ENCODE measurements around the gene SORCS1.

SORCS1 gene

DNA sequence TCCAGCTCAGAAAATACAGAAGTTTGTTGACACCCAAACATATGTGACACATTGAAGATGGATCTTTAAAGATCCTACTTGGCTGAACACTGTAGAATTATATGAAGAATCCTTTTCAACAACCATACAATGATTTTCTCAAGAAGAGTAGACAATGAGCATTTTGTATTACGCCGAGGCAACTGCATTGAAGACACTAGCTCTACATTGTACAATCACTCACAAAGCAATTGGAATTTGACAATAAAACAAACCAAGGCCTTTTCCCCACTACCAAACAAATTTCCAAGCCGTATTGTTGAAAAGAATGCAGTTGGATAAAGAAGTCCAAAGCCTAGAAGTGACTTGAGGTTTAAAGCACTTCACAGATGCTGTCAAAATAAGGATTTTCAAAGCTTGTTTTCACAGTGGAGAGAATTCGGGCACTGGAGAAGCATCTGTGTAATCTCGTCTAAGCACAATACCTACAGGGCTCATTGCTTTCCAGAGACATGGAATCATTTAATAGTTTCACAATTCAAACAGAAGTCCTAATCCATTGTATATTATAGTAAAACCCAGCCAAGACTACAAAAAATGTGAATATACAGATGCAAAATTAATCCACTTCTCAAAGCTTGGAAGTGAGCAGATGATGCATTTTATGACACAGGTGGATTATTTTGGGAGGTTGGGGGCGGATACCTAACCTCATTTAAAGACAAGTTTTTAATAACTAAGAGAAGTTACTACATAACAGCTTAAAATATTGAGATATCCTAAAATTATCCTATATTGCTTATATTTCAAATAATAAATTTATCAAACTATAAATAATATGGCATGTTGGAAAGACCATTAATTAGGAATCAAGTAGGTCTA is 78.6 kb downstream of the SORCS1 start (continued):
- no peak for TF ChIP-seq ZBTB48 (tag by site-specific recombination; IDR thresholded peaks at IDR 0.05)
- TF ChIP-seq YY1 (tag by site-specific recombination; IDR thresholded peaks at IDR 0.05) = no peak
- no peak for TF ChIP-seq ZNF610 (tag by site-specific recombination; IDR thresholded peaks at IDR 0.05; ENCODE audit: borderline replicate concordance)
- TF ChIP-seq REST (tag by site-specific recombination; IDR thresholded peaks at IDR 0.05) = no peak
- TF ChIP-seq ZNF521 (tag by site-specific recombination; IDR thresholded peaks at IDR 0.05) = no peak
- no peak for TF ChIP-seq GLIS1 (tag by site-specific recombination; IDR thresholded peaks at IDR 0.05)

DNA sequence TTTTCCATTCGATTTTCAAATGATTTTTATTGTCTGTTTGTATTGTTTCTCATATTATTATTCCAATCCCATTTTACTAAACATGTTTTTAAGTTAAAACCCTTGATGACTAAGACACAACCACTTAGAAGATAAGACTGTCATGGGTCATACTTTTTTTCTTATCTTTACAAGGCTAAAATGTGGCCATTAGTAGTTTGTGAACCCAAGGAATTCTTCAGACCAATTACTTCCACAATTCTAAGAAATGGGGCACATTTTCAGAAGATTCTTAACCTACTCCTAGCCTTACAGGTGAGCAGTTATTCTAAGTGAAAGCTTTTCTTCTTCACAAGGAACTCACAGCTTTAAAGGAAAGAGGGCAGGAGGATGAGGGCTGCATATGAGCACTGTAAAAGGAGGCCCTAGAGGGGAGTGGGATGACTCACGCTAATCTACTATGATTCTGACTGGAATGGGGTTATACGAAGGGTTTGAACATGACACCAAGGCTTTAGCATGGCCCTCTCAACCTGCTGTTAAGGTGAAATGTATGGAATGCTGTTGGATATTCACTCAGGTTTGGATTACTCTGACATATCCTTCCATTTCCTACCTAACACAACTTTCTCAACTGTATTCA is 81.0 kb downstream of the SORCS1 start:
- 0 out of 2 replicates have a peak, but pooled peaks have one; percentile 38 for TF ChIP-seq TCF7L2 (IDR thresholded peaks at IDR 0.05; ENCODE audit: borderline replicate concordance, low read depth, low read length)
- no peak for TF ChIP-seq ZBTB1 (tag by site-specific recombination; IDR thresholded peaks at IDR 0.05)
- H3K36me3 ChIP-seq (ENCODE audit: control insufficient read depth in 2 of 2, insufficient read depth in 1 of 2, low read length in 2 of 2) = no peaks in the 10 kb centered on the region
- ChIA-PET CTCF (interaction anchor here (0.7 to 0.8 kb wide), 2 partner anchors 102 to 351 kb away, joined by 3 to 8 read pairs; no protein-coding TSS in a partner anchor), POLR2A (no interaction called here)
- no peaks in the 10 kb centered on the region for H3K9me3 ChIP-seq (ENCODE audit: control insufficient read depth, insufficient read depth, low read depth, low read length)
- H3K4me3 ChIP-seq (ENCODE audit: low read depth, low read length) = no peak overlapping the region
- H3K4me1 ChIP-seq (ENCODE audit: control insufficient read depth, insufficient read depth, low read length) = peaks cover 3% of the 10 kb centered on the region
- no peak overlapping the region for H3K27ac ChIP-seq (ENCODE audit: extremely low read depth, low read depth, low read length)

DNA sequence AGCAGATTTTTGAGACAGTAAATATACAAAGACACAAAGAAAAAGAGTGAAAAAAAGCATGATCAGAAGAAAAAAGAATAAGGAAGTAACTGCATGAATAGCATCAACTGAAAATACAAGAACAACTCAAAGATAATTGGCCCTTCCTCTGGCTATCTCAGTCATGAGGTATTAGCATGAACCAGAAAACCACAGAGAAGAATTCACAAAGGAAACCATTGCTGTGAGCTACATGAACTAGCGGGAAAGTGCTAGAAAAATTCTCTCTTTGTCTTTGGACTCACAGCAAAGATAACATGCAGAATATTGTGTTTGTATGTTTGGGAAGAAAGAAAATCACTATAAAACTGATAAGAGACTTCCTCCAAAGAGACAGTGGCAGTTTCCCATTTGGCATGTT is 82.9 kb downstream of the SORCS1 start:
- no peak overlapping the region for H3K27ac ChIP-seq (ENCODE audit: extremely low read depth, low read depth, low read length)
- H3K4me1 ChIP-seq (ENCODE audit: control insufficient read depth, insufficient read depth, low read length) = peaks cover 3% of the 10 kb centered on the region
- no peak overlapping the region for H3K4me3 ChIP-seq (ENCODE audit: low read depth, low read length)
- CTCF ChIA-PET = no interaction called here
- no peaks in the 10 kb centered on the region for H3K36me3 ChIP-seq (ENCODE audit: control insufficient read depth in 2 of 2, insufficient read depth in 1 of 2, low read length in 2 of 2)
- no peaks in the 10 kb centered on the region for H3K9me3 ChIP-seq (ENCODE audit: control insufficient read depth, insufficient read depth, low read depth, low read length)
- TF ChIP-seq YY2 (tag by site-specific recombination; IDR thresholded peaks at IDR 0.05) (no peak), ZNF26 (tag by site-specific recombination; IDR thresholded peaks at IDR 0.05) (no peak), ZNF23 (tag by site-specific recombination; IDR thresholded peaks at IDR 0.05; ENCODE audit: borderline replicate concordance) (no peak), ZNF211 (tag by site-specific recombination; IDR thresholded peaks at IDR 0.05; ENCODE audit: low read depth) (no peak)
- POLR2A ChIA-PET = no interaction called here

DNA sequence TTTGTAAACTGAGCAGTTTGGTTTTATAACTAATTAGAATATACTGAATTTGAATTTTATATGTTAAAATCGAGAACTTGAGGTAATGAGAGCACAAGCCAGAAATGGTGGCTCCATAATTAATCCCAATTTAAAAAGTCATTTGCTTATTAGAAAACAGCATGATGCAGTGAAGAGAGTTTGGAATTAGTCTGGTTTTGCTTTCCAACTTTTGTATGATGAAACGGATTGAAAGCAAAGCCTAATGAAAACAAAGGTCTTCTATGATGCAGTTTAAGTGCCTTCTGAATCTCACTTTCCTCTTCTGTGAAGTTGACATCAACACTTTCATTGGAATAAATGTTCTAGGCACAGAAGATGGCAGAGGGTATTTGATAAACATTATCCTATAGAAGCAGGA is 89.4 kb downstream of the SORCS1 start:
- no peaks in the 10 kb centered on the region for H3K36me3 ChIP-seq (ENCODE audit: control insufficient read depth in 2 of 2, insufficient read depth in 1 of 2, low read length in 2 of 2)
- no peak overlapping the region for H3K27ac ChIP-seq (ENCODE audit: extremely low read depth, low read depth, low read length)
- H3K9me3 ChIP-seq (ENCODE audit: control insufficient read depth, insufficient read depth, low read depth, low read length) = no peaks in the 10 kb centered on the region
- H3K4me1 ChIP-seq (ENCODE audit: control insufficient read depth, insufficient read depth, low read length) = no peaks in the 10 kb centered on the region; the same call in 1 of the 2 replicates
- CTCF ChIA-PET = no interaction called here
- H3K4me3 ChIP-seq (ENCODE audit: low read depth, low read length) = no peak overlapping the region
- POLR2A ChIA-PET = no interaction called here
- TF ChIP-seq REPIN1 (tag by site-specific recombination; IDR thresholded peaks at IDR 0.05; ENCODE audit: low read depth) (no peak), ZBTB48 (tag by site-specific recombination; IDR thresholded peaks at IDR 0.05) (no peak), SP7 (tag by site-specific recombination; IDR thresholded peaks at IDR 0.05) (no peak), ZNF423 (tag by site-specific recombination; IDR thresholded peaks at IDR 0.05) (no peak), ZNF558 (tag by site-specific recombination; IDR thresholded peaks at IDR 0.05) (no peak), KLF1 (tag by site-specific recombination; IDR thresholded peaks at IDR 0.05) (no peak), TCF7L2 (IDR thresholded peaks at IDR 0.05; ENCODE audit: borderline replicate concordance, low read depth, low read length) (no peak), KLF16 (tag by site-specific recombination; IDR thresholded peaks at IDR 0.05) (no peak), ZNF155 (tag by site-specific recombination; IDR thresholded peaks at IDR 0.05) (no peak), ZNF350 (tag by site-specific recombination; IDR thresholded peaks at IDR 0.05) (no peak), MEIS1 (CRISPR knock-in tag; IDR thresholded peaks at IDR 0.05; ENCODE audit: borderline replicate concordance) (no peak)
- TF ChIP-seq, protein P1, sequence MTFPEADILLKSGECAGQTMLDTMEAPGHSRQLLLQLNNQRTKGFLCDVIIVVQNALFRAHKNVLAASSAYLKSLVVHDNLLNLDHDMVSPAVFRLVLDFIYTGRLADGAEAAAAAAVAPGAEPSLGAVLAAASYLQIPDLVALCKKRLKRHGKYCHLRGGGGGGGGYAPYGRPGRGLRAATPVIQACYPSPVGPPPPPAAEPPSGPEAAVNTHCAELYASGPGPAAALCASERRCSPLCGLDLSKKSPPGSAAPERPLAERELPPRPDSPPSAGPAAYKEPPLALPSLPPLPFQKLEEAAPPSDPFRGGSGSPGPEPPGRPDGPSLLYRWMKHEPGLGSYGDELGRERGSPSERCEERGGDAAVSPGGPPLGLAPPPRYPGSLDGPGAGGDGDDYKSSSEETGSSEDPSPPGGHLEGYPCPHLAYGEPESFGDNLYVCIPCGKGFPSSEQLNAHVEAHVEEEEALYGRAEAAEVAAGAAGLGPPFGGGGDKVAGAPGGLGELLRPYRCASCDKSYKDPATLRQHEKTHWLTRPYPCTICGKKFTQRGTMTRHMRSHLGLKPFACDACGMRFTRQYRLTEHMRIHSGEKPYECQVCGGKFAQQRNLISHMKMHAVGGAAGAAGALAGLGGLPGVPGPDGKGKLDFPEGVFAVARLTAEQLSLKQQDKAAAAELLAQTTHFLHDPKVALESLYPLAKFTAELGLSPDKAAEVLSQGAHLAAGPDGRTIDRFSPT (tag by site-specific recombination; IDR thresholded peaks at IDR 0.05) = no peak

All from HEK293 (cell line).